Testis (tissue), 2 donors: ENCODE measurements around the gene MOV10.

Source experiments
- POLR2A ChIP-seq: fragments of 450-650 bp; IDR thresholded peaks from one replicate; pipeline ENCODE4 v1.6.1; 2017; ENCODE audit warnings: antibody characterized with exemption, mild to moderate bottlenecking, moderate library complexity
- TF ChIP-seq, protein P1 (sequence below), 3 experiments: fragments of 450-650 bp in 2 of 3; fragments of 200-600 bp in 1 of 3; sonication (generic) in 1 of 3; IDR thresholded peaks; one replicate each; pipeline ENCODE4 v1.5.1; 2016 to 2019; ENCODE audit warnings: antibody characterized with exemption in 3 of 3, mild to moderate bottlenecking in 2 of 3, moderate library complexity in 1 of 3

DNA sequence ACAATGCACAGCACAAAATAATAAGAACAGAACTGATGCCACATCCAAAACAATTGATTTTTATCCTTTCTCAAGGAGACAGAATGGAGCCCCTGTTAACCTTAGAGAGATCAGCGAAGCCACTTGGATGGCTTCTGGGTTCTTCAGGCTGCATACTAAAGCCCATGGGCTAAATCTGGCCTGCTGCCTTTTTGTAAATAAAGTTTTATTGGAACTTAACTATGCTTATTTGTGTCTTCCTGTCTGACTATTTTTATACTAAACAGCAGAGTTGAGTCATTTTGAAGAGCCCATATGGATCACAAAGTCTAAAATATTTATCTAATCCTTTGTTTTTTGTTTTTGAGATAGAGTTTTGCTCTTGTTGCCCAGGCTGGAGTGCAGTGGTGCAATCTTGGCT is 57.0 kb downstream of the MOV10 start:
- TF ChIP-seq, protein P1, sequence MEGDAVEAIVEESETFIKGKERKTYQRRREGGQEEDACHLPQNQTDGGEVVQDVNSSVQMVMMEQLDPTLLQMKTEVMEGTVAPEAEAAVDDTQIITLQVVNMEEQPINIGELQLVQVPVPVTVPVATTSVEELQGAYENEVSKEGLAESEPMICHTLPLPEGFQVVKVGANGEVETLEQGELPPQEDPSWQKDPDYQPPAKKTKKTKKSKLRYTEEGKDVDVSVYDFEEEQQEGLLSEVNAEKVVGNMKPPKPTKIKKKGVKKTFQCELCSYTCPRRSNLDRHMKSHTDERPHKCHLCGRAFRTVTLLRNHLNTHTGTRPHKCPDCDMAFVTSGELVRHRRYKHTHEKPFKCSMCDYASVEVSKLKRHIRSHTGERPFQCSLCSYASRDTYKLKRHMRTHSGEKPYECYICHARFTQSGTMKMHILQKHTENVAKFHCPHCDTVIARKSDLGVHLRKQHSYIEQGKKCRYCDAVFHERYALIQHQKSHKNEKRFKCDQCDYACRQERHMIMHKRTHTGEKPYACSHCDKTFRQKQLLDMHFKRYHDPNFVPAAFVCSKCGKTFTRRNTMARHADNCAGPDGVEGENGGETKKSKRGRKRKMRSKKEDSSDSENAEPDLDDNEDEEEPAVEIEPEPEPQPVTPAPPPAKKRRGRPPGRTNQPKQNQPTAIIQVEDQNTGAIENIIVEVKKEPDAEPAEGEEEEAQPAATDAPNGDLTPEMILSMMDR (IDR thresholded peaks at IDR 0.05) = no peak
- TF ChIP-seq POLR2A = no peak
